ENCODE results near the gene RPL10A. TPM values are rescaled to one million over a fixed set of nuclear protein-coding genes. Genes with fewer than 3 reads are reported as not detected.
"Not testable (repeated sequence)": the region's sequence is repeated elsewhere in the genome, so short reads cannot be mapped to it uniquely, and the experiment has no call there.

Gene RPL10A
- total and polyA plus RNA-seq, 10 donors = 962 to 3,148 (median 1,054) TPM

DNA sequence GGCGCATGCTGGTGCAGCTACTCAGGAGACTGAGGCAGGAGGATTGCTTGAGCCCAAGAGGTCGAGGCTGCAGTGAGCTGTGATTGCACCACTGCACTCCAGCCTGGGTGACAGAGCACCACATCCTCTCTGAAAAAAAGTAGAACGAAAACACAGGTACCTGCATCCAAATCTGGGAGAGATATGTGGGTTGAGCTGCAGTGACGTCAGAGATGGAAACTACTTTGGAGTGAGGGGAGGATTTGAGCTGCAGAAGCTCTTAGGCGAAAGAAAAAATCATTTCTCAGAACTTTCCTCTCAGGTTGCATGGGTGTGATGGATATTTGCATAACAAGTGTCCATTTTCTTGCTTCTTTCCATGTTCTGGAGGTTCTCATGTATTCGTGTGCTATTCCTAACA is 48.5 kb downstream of the RPL10A start:
- Histone ChIP-seq H3K27me3 (replicated peaks in 1 of 7) (peaks cover 0 to 23% (median 8%) of the 10 kb centered on the region in 7 donors), H3K36me3 (no peaks in the 10 kb centered on the region), H3K4me3 (no peak overlapping the region), H3K9me3 (no peaks in the 10 kb centered on the region), H3K4me1 (peaks cover 0 to 7% (median 0%) of the 10 kb centered on the region in 6 donors), H3K27ac (no peak overlapping the region)
- no peak for TF ChIP-seq CTCF (IDR thresholded peaks at IDR 0.05 in 8 of 11, conservative IDR thresholded peaks at IDR 0.05 in 3 of 11)
- no peak for TF ChIP-seq POLR2AphosphoS5 (IDR thresholded peaks at IDR 0.05)
- TF ChIP-seq POLR2A (IDR thresholded peaks at IDR 0.05) = no peak
- DNase-seq = no peak
- intact Hi-C loops (cut with DNase I; ENCODE audit: low total_unique reads) = no loop called here
- WGBS, 5 donors = 60 to 72% (median 68%) methylated on average over 6 of the region's 6 CpGs

GRCh38 chr6:35517978-35518377 is 49.8 kb downstream of the RPL10A start:
- H3K4me3 ChIP-seq; H3K36me3 ChIP-seq; H3K27ac ChIP-seq; H3K9me3 ChIP-seq; DNase-seq; intact Hi-C loops (cut with DNase I; ENCODE audit: low total_unique reads): not testable (repeated sequence)
- WGBS, 5 donors = 73 to 81% (median 78%) methylated on average over 7 of the region's 7 CpGs
- peaks cover 0 to 10% (median 8%) of the 10 kb centered on the region in 6 donors for H3K4me1 ChIP-seq
- H3K27me3 ChIP-seq (replicated peaks in 1 of 7) = peaks cover 0 to 19% (median 0%) of the 10 kb centered on the region in 7 donors

GRCh38 chr6:35518566-35519312 is 50.5 kb downstream of the RPL10A start:
- H3K4me3 ChIP-seq = no peak overlapping the region
- TF ChIP-seq POLR2AphosphoS5 (IDR thresholded peaks at IDR 0.05) (no peak), CTCF (IDR thresholded peaks at IDR 0.05 in 8 of 11, conservative IDR thresholded peaks at IDR 0.05 in 3 of 11) (no peak), POLR2A (IDR thresholded peaks at IDR 0.05) (no peak)
- no peaks in the 10 kb centered on the region for H3K9me3 ChIP-seq
- H3K4me1 ChIP-seq = peaks cover 0 to 18% (median 14%) of the 10 kb centered on the region in 6 donors
- H3K27ac ChIP-seq = no peak overlapping the region
- intact Hi-C loops (cut with DNase I; ENCODE audit: low total_unique reads) = no loop called here
- no peak for DNase-seq
- H3K27me3 ChIP-seq (replicated peaks in 1 of 7) = peaks cover 0 to 13% (median 0%) of the 10 kb centered on the region in 7 donors
- H3K36me3 ChIP-seq = no peaks in the 10 kb centered on the region
- WGBS, 5 donors = 90 to 98% (median 95%) methylated on average over 6 of the region's 6 CpGs

GRCh38 chr6:35519313-35520015 is 51.3 kb downstream of the RPL10A start:
- Histone ChIP-seq H3K27ac (no peak overlapping the region), H3K27me3 (replicated peaks in 1 of 7) (peaks cover 0 to 13% (median 0%) of the 10 kb centered on the region in 7 donors), H3K36me3 (no peaks in the 10 kb centered on the region), H3K9me3 (no peaks in the 10 kb centered on the region), H3K4me1 (peaks cover 0 to 20% (median 14%) of the 10 kb centered on the region in 6 donors), H3K4me3 (no peak overlapping the region)
- DNase-seq = no peak
- intact Hi-C loops (cut with DNase I; ENCODE audit: low total_unique reads) = loop anchor here (5.0 kb wide), 1 partner anchor 218 kb away; the partner anchor contains the start of gene ARMC12
- 86 to 93% (median 91%) methylated on average over 9 of the region's 9 CpGs for WGBS, 5 donors
- TF ChIP-seq POLR2A (IDR thresholded peaks at IDR 0.05) = no peak
- TF ChIP-seq CTCF (IDR thresholded peaks at IDR 0.05 in 8 of 11, conservative IDR thresholded peaks at IDR 0.05 in 3 of 11) = no peak
- TF ChIP-seq POLR2AphosphoS5 (IDR thresholded peaks at IDR 0.05) = no peak

Small RNA genes lying within 50 kb of the gene (microRNA-seq; reads per million reads assigned to microRNA genes)
- gene MIR7111 = 0 to 0.57 (median 0) reads per million in 3 donors

Small RNA genes lying within 50 kb of the gene (small RNA-seq; reads per million reads assigned to genes)
- 0 to 0.17 (median 0) reads per million in 4 donors for gene MIR7111

Other genes starting within 250 kb of the RPL10A start
- 10 to 100 TPM; 51.6 to 80.0 (median 60.9) TPM for gene ZNF76, start 208.7 kb upstream of the RPL10A start, total RNA-seq
- gene ZNF76, start 208.7 kb upstream of the RPL10A start, polyA plus RNA-seq = 10 to 100 TPM; 25.6 to 54.9 (median 40.9) TPM
- 10 to 100 TPM; 57.9 to 89.0 (median 72.1) TPM for gene DEF6, start 170.6 kb upstream of the RPL10A start, total RNA-seq
- gene DEF6, start 170.6 kb upstream of the RPL10A start, polyA plus RNA-seq = 100 to 1,000 TPM in 1 of 3 donors, 10 to 100 TPM in 2; 63.2 to 132 (median 74.3) TPM
- 10 to 100 TPM; 24.5 to 37.4 (median 34.9) TPM for gene PPARD, start 125.8 kb upstream of the RPL10A start, total RNA-seq
- gene PPARD, start 125.8 kb upstream of the RPL10A start, polyA plus RNA-seq = 10 to 100 TPM in 2 of 3 donors, 1 to 10 TPM in 1; 9.4 to 16.8 (median 12.7) TPM
- gene FANCE, start 16.1 kb upstream of the RPL10A start, total RNA-seq = 1 to 10 TPM; 3.2 to 5.8 (median 4.3) TPM
- gene FANCE, start 16.1 kb upstream of the RPL10A start, polyA plus RNA-seq = 1 to 10 TPM; 2.9 to 5.4 (median 3.6) TPM
- gene TEAD3, start 28.7 kb downstream of the RPL10A start, total RNA-seq = 10 to 100 TPM in 3 of 7 donors, 1 to 10 TPM in 4; 2.8 to 15.2 (median 9.3) TPM
- gene TEAD3, start 28.7 kb downstream of the RPL10A start, polyA plus RNA-seq = 1 to 10 TPM; 2.5 to 4.4 (median 2.9) TPM
- not detected for gene TULP1, start 44.5 kb downstream of the RPL10A start, total RNA-seq
- gene TULP1, start 44.5 kb downstream of the RPL10A start, polyA plus RNA-seq = under 1 TPM; 0.03 to 0.09 (median 0.04) TPM
- 100 to 1,000 TPM in 5 of 7 donors, 10 to 100 TPM in 2; 39.9 to 368 (median 241) TPM for gene FKBP5, start 220.5 kb downstream of the RPL10A start, total RNA-seq
- gene FKBP5, start 220.5 kb downstream of the RPL10A start, polyA plus RNA-seq = 10 to 100 TPM; 23.8 to 88.9 (median 75.9) TPM

All from spleen (tissue), 11 donors.